GM23338 (cell line): ENCODE measurements around the gene CCL7. TPM values are rescaled to one million over a fixed set of nuclear protein-coding genes. Genes with fewer than 3 reads are reported as not detected.

Experiments used
- ATAC-seq: fragments of 200-7000 bp; cut with Tn5 transposase; 3 replicates; pipeline ENCODE4 v1.9.1; 2020
- DNase-seq: peaks from one replicate; pipeline ENCODE4 v3.0.0-alpha.2; 2015; ENCODE audit warnings: low spot score
- H2AFZ ChIP-seq: fragments of 200-600 bp; sonication (generic); 2 replicates; pipeline ENCODE4 v1.8.0; 2016; ENCODE audit warnings: antibody characterized with exemption, mild to moderate bottlenecking, moderate library complexity
- H3F3A ChIP-seq: fragments of 200-600 bp; sonication (generic); replicated peaks from 2 replicates; pipeline ENCODE4 v1.8.0; 2017; ENCODE audit warnings: antibody characterized with exemption, mixed run types, low read depth
- H3K27ac ChIP-seq: fragments of 200-600 bp; sonication (generic); 2 replicates; pipeline ENCODE4 v1.6.1; 2016; ENCODE audit warnings: low read depth
- H3K27me3 ChIP-seq: fragments of 200-600 bp; sonication (generic); 2 replicates; pipeline ENCODE4 v1.8.0; 2016; ENCODE audit warnings: mild to moderate bottlenecking, mixed run types, moderate library complexity; ENCODE audit not compliant: insufficient read depth
- H3K36me3 ChIP-seq: fragments of 200-600 bp; sonication (generic); 2 replicates; pipeline ENCODE4 v1.8.0; 2016; ENCODE audit warnings: mild to moderate bottlenecking; ENCODE audit not compliant: insufficient read depth
- H3K4me1 ChIP-seq: fragments of 200-600 bp; sonication (generic); 2 replicates; pipeline ENCODE4 v1.8.0; 2016; ENCODE audit warnings: mild to moderate bottlenecking, moderate library complexity; ENCODE audit not compliant: insufficient read depth
- H3K4me2 ChIP-seq: fragments of 200-600 bp; sonication (generic); 2 replicates; pipeline ENCODE4 v1.7.1; 2017; ENCODE audit warnings: mixed run types
- H3K4me3 ChIP-seq: fragments of 200-600 bp; sonication (generic); 2 replicates; pipeline ENCODE4 v1.6.1; 2016; ENCODE audit warnings: mixed run types
- H3K79me2 ChIP-seq: fragments of 200-600 bp; sonication (generic); replicated peaks from 2 replicates; pipeline ENCODE4 v1.8.0; 2017; ENCODE audit warnings: mild to moderate bottlenecking; ENCODE audit not compliant: insufficient read depth
- H3K9me2 ChIP-seq: fragments of 200-600 bp; sonication (generic); 2 replicates; pipeline ENCODE4 v1.8.0; 2017; ENCODE audit not compliant: insufficient read depth
- H4K20me1 ChIP-seq: fragments of 200-600 bp; sonication (generic); replicated peaks from 2 replicates; pipeline ENCODE4 v1.8.0; 2017; ENCODE audit warnings: mild to moderate bottlenecking; ENCODE audit not compliant: insufficient read depth
- H3K27ac Mint-ChIP-seq: 2 replicates; pipeline ENCODE4 v1.8.0; 2020; ENCODE audit warnings: inconsistent platforms, mild to moderate bottlenecking, moderate library complexity, mixed read lengths
- H3K27me3 Mint-ChIP-seq: 3 replicates; pipeline ENCODE4 v1.8.0; 2022; ENCODE audit warnings: low read depth, mild to moderate bottlenecking, moderate library complexity, mixed read lengths, inconsistent platforms; ENCODE audit not compliant: insufficient read depth, poor library complexity
- H3K36me3 Mint-ChIP-seq: 3 replicates; pipeline ENCODE4 v1.8.0; 2021; ENCODE audit warnings: low read depth, mild to moderate bottlenecking, inconsistent platforms, moderate library complexity, mixed read lengths
- H3K4me1 Mint-ChIP-seq: 3 replicates; pipeline ENCODE4 v1.8.0; 2020; ENCODE audit warnings: mild to moderate bottlenecking, inconsistent platforms, mixed read lengths
- H3K4me3 Mint-ChIP-seq: 3 replicates; pipeline ENCODE4 v1.8.0; 2021; ENCODE audit warnings: moderate library complexity, mild to moderate bottlenecking, inconsistent platforms, mixed read lengths
- H3K9me3 Mint-ChIP-seq: 3 replicates; pipeline ENCODE4 v1.8.0; 2020; ENCODE audit warnings: moderate library complexity, mild to moderate bottlenecking, inconsistent platforms, mixed read lengths
- CREB1 ChIP-seq: fragments of 250-450 bp; sonication (Bioruptor Pico); IDR thresholded peaks from 2 replicates; pipeline ENCODE4 v1.5.0; 2020; ENCODE audit warnings: low read depth, mild to moderate bottlenecking, moderate library complexity
- CTCF ChIP-seq, 2 experiments: fragments of 200-600 bp in 1 of 2; sonication (generic) in 1 of 2; conservative IDR thresholded peaks; 2 replicates each; pipeline versions ENCODE4 v1.5.1 to v1.6.1; 2016 to 2017; ENCODE audit warnings: antibody characterized with exemption in 2 of 2, low read depth in 2 of 2, mild to moderate bottlenecking in 2 of 2, moderate library complexity in 1 of 2
- ETS1 ChIP-seq: IDR thresholded peaks from 2 replicates; pipeline ENCODE4 v1.6.1; 2016; ENCODE audit warnings: antibody characterized with exemption
- EZH2 ChIP-seq: fragments of 200-600 bp; sonication (generic); IDR thresholded peaks from one replicate; pipeline ENCODE4 v1.8.0; 2017; ENCODE audit warnings: antibody characterized with exemption, mild to moderate bottlenecking, low read depth; ENCODE audit not compliant: unreplicated experiment
- EZH2phosphoT487 ChIP-seq: fragments of 200-600 bp; sonication (generic); IDR thresholded peaks from one replicate; pipeline ENCODE4 v1.8.1; 2018; ENCODE audit warnings: antibody characterized with exemption; ENCODE audit not compliant: unreplicated experiment
- JUNB ChIP-seq: IDR thresholded peaks from one replicate; pipeline ENCODE4 v1.6.1; 2016; ENCODE audit warnings: antibody characterized with exemption; ENCODE audit not compliant: unreplicated experiment
- NANOG ChIP-seq: IDR thresholded peaks from 2 replicates; pipeline ENCODE4 v1.6.1; 2016; ENCODE audit warnings: antibody characterized with exemption, borderline replicate concordance
- POLR2AphosphoS5 ChIP-seq: IDR thresholded peaks from 2 replicates; pipeline ENCODE4 v1.6.1; 2016; ENCODE audit warnings: antibody characterized with exemption, low read depth
- STAT1 ChIP-seq: IDR thresholded peaks from one replicate; pipeline ENCODE4 v1.6.1; 2016; ENCODE audit warnings: antibody characterized with exemption; ENCODE audit not compliant: unreplicated experiment
- ZNF114 ChIP-seq: fragments of 250-450 bp; sonication (Bioruptor Pico); IDR thresholded peaks from 2 replicates; pipeline ENCODE4 v1.5.0; 2020; ENCODE audit warnings: mild to moderate bottlenecking, moderate library complexity
- ZNF331 ChIP-seq: fragments of 250-450 bp; sonication (Bioruptor Pico); IDR thresholded peaks from 2 replicates; pipeline ENCODE4 v1.5.0; 2020; ENCODE audit warnings: low read depth, mild to moderate bottlenecking, moderate library complexity
- polyA plus RNA-seq: library from polyadenylated mRNA; unstranded; fragments of >200 nt; fragmentation: Nextera tagmentation; extraction: Ambion mirVana; gene quantifications from 2 replicates; pipeline ENCODE4 v1.2.1, GENCODE V29; 2016
- total RNA-seq: library from RNA; depleted of rRNA; stranded (reverse); fragments of >200 nt; shearing (Covaris generic); gene quantifications from 2 replicates; pipeline ENCODE4 v1.2.3, GENCODE V29; 2014
- TF ChIP-seq, protein P1 (sequence below): IDR thresholded peaks from one replicate; pipeline ENCODE4 v1.6.1; 2018; ENCODE audit warnings: antibody characterized with exemption; ENCODE audit not compliant: unreplicated experiment
- TF ChIP-seq, protein P2 (sequence below): fragments of 250-450 bp; sonication (Bioruptor Pico); IDR thresholded peaks from 2 replicates; pipeline ENCODE4 v1.5.0; 2020; ENCODE audit warnings: mild to moderate bottlenecking, moderate library complexity

CCL7 gene
- total and polyA plus RNA-seq, 2 experiments from 2014 or later = not detected

DNA sequence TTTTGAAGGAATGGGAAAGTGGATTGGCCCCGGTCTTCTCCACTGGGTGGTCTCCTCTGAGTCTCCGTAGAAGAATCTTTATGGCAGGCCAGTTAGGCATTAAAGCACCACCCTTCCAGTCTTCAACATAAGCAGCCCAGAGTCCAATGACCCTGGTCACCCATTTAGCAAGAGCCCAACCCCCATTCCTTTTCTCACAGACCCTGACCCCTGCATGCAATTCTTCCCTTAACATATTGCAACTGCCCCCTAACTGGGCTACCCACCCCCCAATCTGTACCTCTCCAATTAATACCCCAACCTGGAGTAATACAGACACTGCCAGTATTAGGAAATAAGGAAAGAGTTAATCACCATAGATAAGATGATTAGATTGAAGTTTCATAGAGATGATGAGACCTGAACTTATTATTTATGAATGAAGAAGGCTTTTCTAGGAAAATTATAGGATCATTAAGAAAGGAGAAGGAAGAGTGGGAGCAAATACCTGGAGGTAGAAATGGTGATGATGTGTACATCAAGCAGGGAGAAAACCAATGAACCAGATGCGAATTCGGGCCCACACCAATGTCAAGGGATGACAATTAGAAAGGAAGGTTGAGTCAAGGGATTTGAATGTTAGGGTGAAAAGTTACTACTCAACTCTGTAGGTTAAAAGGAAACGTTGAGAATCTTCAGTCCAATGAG lies 12.6 kb upstream of the CCL7 start:
- Mint-ChIP-seq H3K9me3 (no peaks in the 10 kb centered on the region), H3K27me3 (peaks cover 6% of the 10 kb centered on the region), H3K4me3 (no peak overlapping the region), H3K4me1 (peaks cover 29% of the 10 kb centered on the region), H3K27ac (no peak overlapping the region), H3K36me3 (no peaks in the 10 kb centered on the region; the same call in 2 of the 3 replicates)
- ATAC-seq (no peak), DNase-seq (no peak)
- TF ChIP-seq CREB1 = no peak
- no peak for TF ChIP-seq ETS1
- TF ChIP-seq JUNB = no peak
- TF ChIP-seq, protein P1, sequence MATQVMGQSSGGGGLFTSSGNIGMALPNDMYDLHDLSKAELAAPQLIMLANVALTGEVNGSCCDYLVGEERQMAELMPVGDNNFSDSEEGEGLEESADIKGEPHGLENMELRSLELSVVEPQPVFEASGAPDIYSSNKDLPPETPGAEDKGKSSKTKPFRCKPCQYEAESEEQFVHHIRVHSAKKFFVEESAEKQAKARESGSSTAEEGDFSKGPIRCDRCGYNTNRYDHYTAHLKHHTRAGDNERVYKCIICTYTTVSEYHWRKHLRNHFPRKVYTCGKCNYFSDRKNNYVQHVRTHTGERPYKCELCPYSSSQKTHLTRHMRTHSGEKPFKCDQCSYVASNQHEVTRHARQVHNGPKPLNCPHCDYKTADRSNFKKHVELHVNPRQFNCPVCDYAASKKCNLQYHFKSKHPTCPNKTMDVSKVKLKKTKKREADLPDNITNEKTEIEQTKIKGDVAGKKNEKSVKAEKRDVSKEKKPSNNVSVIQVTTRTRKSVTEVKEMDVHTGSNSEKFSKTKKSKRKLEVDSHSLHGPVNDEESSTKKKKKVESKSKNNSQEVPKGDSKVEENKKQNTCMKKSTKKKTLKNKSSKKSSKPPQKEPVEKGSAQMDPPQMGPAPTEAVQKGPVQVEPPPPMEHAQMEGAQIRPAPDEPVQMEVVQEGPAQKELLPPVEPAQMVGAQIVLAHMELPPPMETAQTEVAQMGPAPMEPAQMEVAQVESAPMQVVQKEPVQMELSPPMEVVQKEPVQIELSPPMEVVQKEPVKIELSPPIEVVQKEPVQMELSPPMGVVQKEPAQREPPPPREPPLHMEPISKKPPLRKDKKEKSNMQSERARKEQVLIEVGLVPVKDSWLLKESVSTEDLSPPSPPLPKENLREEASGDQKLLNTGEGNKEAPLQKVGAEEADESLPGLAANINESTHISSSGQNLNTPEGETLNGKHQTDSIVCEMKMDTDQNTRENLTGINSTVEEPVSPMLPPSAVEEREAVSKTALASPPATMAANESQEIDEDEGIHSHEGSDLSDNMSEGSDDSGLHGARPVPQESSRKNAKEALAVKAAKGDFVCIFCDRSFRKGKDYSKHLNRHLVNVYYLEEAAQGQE = no peak
- TF ChIP-seq ZNF114 (CRISPR knock-in tag) = no peak
- no peak for TF ChIP-seq POLR2AphosphoS5
- no peak for TF ChIP-seq STAT1
- TF ChIP-seq CTCF (conservative IDR thresholded peaks at IDR 0.05; ENCODE audit: low read depth in 2 of 2) = no peak
- no peak for TF ChIP-seq EZH2
- no peak for TF ChIP-seq NANOG
- TF ChIP-seq EZH2phosphoT487 = no peak
- TF ChIP-seq, protein P2, sequence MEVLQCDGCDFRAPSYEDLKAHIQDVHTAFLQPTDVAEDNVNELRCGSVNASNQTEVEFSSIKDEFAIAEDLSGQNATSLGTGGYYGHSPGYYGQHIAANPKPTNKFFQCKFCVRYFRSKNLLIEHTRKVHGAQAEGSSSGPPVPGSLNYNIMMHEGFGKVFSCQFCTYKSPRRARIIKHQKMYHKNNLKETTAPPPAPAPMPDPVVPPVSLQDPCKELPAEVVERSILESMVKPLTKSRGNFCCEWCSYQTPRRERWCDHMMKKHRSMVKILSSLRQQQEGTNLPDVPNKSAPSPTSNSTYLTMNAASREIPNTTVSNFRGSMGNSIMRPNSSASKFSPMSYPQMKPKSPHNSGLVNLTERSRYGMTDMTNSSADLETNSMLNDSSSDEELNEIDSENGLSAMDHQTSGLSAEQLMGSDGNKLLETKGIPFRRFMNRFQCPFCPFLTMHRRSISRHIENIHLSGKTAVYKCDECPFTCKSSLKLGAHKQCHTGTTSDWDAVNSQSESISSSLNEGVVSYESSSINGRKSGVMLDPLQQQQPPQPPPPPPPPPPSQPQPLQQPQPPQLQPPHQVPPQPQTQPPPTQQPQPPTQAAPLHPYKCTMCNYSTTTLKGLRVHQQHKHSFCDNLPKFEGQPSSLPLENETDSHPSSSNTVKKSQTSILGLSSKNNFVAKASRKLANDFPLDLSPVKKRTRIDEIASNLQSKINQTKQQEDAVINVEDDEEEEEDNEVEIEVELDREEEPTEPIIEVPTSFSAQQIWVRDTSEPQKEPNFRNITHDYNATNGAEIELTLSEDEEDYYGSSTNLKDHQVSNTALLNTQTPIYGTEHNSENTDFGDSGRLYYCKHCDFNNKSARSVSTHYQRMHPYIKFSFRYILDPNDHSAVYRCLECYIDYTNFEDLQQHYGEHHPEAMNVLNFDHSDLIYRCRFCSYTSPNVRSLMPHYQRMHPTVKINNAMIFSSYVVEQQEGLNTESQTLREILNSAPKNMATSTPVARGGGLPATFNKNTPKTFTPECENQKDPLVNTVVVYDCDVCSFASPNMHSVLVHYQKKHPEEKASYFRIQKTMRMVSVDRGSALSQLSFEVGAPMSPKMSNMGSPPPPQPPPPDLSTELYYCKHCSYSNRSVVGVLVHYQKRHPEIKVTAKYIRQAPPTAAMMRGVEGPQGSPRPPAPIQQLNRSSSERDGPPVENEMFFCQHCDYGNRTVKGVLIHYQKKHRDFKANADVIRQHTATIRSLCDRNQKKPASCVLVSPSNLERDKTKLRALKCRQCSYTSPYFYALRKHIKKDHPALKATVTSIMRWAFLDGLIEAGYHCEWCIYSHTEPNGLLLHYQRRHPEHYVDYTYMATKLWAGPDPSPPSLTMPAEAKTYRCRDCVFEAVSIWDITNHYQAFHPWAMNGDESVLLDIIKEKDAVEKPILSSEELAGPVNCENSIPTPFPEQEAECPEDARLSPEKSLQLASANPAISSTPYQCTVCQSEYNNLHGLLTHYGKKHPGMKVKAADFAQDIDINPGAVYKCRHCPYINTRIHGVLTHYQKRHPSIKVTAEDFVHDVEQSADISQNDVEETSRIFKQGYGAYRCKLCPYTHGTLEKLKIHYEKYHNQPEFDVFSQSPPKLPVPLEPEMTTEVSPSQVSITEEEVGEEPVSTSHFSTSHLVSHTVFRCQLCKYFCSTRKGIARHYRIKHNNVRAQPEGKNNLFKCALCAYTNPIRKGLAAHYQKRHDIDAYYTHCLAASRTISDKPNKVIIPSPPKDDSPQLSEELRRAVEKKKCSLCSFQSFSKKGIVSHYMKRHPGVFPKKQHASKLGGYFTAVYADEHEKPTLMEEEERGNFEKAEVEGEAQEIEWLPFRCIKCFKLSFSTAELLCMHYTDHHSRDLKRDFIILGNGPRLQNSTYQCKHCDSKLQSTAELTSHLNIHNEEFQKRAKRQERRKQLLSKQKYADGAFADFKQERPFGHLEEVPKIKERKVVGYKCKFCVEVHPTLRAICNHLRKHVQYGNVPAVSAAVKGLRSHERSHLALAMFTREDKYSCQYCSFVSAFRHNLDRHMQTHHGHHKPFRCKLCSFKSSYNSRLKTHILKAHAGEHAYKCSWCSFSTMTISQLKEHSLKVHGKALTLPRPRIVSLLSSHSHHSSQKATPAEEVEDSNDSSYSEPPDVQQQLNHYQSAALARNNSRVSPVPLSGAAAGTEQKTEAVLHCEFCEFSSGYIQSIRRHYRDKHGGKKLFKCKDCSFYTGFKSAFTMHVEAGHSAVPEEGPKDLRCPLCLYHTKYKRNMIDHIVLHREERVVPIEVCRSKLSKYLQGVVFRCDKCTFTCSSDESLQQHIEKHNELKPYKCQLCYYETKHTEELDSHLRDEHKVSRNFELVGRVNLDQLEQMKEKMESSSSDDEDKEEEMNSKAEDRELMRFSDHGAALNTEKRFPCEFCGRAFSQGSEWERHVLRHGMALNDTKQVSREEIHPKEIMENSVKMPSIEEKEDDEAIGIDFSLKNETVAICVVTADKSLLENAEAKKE (CRISPR knock-in tag) = no peak
- TF ChIP-seq ZNF331 (CRISPR knock-in tag) = no peak
- H2AFZ ChIP-seq = no peak overlapping the region
- no peak overlapping the region for H3K27ac ChIP-seq
- no peaks in the 10 kb centered on the region for H4K20me1 ChIP-seq
- peaks cover 5% of the 10 kb centered on the region for H3F3A ChIP-seq
- H3K4me2 ChIP-seq = no peak overlapping the region
- no peaks in the 10 kb centered on the region; the same call in 1 of the 2 replicates for H3K36me3 ChIP-seq
- no peak overlapping the region for H3K4me3 ChIP-seq
- no peaks in the 10 kb centered on the region for H3K79me2 ChIP-seq
- H3K9me2 ChIP-seq = peaks cover 8% of the 10 kb centered on the region; the same call in 1 of the 2 replicates
- H3K27me3 ChIP-seq = peaks cover 6% of the 10 kb centered on the region; the same call in 1 of the 2 replicates
- H3K4me1 ChIP-seq = peaks cover 25% of the 10 kb centered on the region
